ENCODE measurements around the gene VIPR2.

The VIPR2 gene

DNA sequence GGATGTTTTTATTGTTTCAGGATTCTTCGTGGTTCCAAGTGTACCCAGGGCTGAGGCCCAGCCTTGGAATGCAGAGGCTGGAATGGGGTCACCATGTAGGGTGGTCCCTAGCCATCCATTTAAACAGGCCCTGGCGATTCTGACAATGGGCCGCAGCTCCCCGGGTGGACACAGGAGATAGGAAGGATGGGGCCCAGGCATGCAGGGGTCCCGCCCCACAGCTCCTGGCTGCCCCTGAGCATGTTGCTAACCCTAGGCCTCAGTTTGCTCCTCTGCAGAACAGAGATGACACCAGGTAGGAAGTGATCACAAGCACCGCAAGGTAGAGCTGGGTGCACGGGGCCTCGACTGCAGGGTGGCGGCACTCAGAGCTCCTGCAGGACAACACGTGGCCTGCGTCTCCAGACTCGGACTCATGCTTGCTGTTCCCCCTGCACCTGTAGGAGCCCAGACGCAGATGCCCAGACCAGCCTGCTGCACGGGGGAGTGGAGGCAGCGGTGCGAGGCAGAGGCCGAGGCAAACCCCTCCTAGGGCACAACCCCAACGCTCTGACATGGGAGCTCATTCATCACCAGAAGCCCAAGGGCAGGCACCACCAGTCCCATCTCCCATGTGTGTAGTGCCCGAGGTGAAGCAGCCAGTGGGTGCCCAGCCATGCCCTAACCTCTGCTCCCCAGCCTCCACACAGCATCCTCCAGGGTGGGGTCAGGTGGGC, 25.5 kb downstream of the VIPR2 start:
- Histone ChIP-seq H3K9ac (ENCODE audit: low read length) (no peak overlapping the region), H3K9me3 (ENCODE audit: control insufficient read depth, insufficient read depth, low read depth, low read length) (no peaks in the 10 kb centered on the region), H3K4me1 (ENCODE audit: control insufficient read depth, insufficient read depth, low read length) (peaks cover 12% of the 10 kb centered on the region; the same call in 1 of the 2 replicates), H3K27me3 (ENCODE audit: control insufficient read depth, insufficient read depth, low read length) (peaks cover 6% of the 10 kb centered on the region; the same call in 1 of the 2 replicates), H3K27ac (ENCODE audit: low read depth, low read length) (no peak overlapping the region), H3K36me3 (ENCODE audit: control insufficient read depth, insufficient read depth, low read length) (no peaks in the 10 kb centered on the region), H3K4me3 (ENCODE audit: low read depth, low read length) (no peak overlapping the region)

DNA sequence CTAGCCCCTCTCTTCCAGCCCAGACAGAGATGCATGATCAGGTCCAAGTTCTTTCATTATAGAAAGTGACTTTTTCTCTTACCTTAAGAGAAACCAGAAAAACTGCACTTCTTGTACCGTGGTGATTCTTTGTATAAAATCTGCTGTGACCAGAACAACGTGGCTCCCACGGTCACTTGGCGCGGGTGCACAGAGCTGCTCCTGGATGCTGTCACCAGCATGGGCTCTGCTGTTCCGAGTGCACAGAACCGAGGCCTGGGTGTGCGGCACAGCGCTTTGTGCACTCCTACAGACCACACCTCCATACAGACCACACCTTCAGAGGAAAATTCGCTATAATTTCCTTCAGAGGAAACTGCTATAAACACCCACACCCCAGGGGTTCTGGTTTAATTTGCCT, 26.0 kb downstream of the VIPR2 start:
- H3K9ac ChIP-seq (ENCODE audit: low read length): no peak overlapping the region
- peaks cover 6% of the 10 kb centered on the region; the same call in 1 of the 2 replicates for H3K27me3 ChIP-seq (ENCODE audit: control insufficient read depth, insufficient read depth, low read length)
- peaks cover 17% of the 10 kb centered on the region for H3K4me1 ChIP-seq (ENCODE audit: control insufficient read depth, insufficient read depth, low read length)
- H3K4me3 ChIP-seq (ENCODE audit: low read depth, low read length): no peak overlapping the region
- no peaks in the 10 kb centered on the region for H3K36me3 ChIP-seq (ENCODE audit: control insufficient read depth, insufficient read depth, low read length)
- no peak overlapping the region for H3K27ac ChIP-seq (ENCODE audit: low read depth, low read length)
- no peaks in the 10 kb centered on the region for H3K9me3 ChIP-seq (ENCODE audit: control insufficient read depth, insufficient read depth, low read depth, low read length)

DNA sequence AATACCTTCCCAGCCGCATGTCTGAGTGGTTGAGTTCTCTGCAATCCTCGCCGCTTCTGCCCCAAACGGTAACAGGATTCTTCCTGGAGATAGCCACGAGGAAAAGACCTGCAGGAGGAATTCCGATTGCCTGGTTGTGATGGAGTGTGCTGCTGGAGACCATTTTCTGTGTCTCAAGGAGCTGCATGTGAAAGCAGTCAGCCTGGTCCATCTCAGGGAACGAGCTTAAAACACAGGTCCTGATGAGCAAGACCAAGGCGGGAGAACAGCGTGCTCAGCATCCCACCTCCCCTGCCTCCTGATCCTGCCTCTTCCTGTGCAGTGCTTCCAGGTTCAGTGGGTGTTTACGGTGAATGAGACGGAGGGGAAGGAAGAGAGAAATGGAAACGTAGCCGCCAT, 26.5 kb downstream of the VIPR2 start:
- Histone ChIP-seq H3K36me3 (ENCODE audit: control insufficient read depth, insufficient read depth, low read length) (no peaks in the 10 kb centered on the region), H3K9ac (ENCODE audit: low read length) (no peak overlapping the region), H3K27me3 (ENCODE audit: control insufficient read depth, insufficient read depth, low read length) (peaks cover 6% of the 10 kb centered on the region; the same call in 1 of the 2 replicates), H3K4me3 (ENCODE audit: low read depth, low read length) (no peak overlapping the region), H3K9me3 (ENCODE audit: control insufficient read depth, insufficient read depth, low read depth, low read length) (no peaks in the 10 kb centered on the region), H3K4me1 (ENCODE audit: control insufficient read depth, insufficient read depth, low read length) (peaks cover 21% of the 10 kb centered on the region), H3K27ac (ENCODE audit: low read depth, low read length) (no peak overlapping the region)

DNA sequence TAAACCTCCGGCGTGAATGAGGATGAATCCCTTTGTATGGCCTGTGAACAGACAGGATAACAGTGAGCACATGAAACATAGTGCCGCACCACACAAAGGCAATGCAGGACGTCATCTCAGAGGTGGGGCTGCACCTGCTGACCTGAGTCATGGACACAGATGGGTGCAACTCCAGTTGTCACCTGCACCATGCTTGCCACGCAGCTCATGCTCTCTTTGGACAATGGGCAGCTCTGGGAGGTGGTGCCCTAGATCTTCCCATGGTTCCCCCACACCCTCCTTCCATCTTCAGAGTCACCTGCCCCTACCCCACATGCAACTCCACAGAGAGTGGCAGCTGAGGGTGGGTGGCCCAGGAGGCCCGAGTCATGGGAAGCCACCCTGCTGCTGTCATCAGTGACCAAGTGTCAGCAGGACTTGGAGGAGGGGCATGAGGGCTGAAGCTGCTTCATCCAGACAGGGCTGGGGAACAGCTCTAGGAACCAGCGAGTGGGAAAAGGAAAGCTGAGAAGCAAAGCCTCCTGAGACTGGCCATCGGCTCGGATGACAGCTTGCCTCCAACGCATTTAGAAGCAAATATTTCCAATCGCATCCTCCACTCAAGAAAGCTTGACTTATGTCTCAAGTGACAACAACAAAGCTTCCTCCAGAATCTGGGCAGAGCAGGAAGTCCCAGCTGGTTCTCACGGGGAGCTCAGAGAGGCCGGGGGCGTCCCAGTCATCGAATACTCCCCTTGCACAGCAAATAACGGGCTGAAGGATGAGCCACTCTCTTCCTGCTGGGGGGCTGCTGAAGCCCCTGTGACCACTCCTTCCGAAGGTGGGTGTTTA, 27.1 kb downstream of the VIPR2 start:
- Histone ChIP-seq H3K27ac (ENCODE audit: low read depth, low read length) (no peak overlapping the region), H3K36me3 (ENCODE audit: control insufficient read depth, insufficient read depth, low read length) (no peaks in the 10 kb centered on the region), H3K4me1 (ENCODE audit: control insufficient read depth, insufficient read depth, low read length) (peaks cover 27% of the 10 kb centered on the region), H3K27me3 (ENCODE audit: control insufficient read depth, insufficient read depth, low read length) (peaks cover 6% of the 10 kb centered on the region; the same call in 1 of the 2 replicates), H3K9ac (ENCODE audit: low read length) (no peak overlapping the region), H3K9me3 (ENCODE audit: control insufficient read depth, insufficient read depth, low read depth, low read length) (no peaks in the 10 kb centered on the region), H3K4me3 (ENCODE audit: low read depth, low read length) (no peak overlapping the region)

DNA sequence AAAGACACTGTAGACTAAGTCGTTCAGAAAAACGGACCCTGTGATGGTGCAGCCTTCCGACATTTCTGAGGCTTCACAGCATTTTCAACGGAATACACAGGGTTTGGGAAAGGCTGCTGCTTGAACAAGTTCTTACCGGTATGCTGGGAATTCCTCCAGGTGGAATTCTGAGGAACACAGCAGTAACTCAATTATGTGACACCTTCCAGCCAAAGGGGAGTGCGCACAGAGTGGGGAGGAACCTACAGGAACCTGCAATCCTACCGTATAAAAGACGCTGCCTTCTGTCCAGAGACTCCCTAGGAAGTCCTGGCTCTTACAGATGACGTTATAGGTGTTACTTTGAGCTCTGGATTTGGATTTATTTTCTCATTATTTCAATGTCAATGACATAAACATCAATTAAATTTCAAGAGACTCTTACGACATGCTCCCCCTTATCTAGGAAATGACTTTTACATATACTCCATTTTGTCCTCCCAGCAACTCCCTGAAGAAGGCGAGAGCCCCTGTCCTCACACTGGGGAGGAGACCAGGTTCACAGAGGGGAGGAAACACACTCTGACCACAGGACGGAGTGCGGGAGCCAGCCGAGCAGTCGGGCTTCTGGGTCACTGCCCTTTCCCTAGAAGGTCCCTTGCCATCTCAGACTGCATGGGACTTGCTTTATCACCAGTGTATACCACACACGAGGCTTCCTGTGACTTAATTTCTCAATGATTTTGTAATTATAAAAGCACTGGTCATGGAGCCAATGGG, 27.9 kb downstream of the VIPR2 start:
- Histone ChIP-seq H3K27ac (ENCODE audit: low read depth, low read length) (no peak overlapping the region), H3K36me3 (ENCODE audit: control insufficient read depth, insufficient read depth, low read length) (no peaks in the 10 kb centered on the region), H3K9ac (ENCODE audit: low read length) (no peak overlapping the region), H3K4me3 (ENCODE audit: low read depth, low read length) (no peak overlapping the region), H3K27me3 (ENCODE audit: control insufficient read depth, insufficient read depth, low read length) (peaks cover 6% of the 10 kb centered on the region; the same call in 1 of the 2 replicates), H3K9me3 (ENCODE audit: control insufficient read depth, insufficient read depth, low read depth, low read length) (no peaks in the 10 kb centered on the region), H3K4me1 (ENCODE audit: control insufficient read depth, insufficient read depth, low read length) (peaks cover 31% of the 10 kb centered on the region)

DNA sequence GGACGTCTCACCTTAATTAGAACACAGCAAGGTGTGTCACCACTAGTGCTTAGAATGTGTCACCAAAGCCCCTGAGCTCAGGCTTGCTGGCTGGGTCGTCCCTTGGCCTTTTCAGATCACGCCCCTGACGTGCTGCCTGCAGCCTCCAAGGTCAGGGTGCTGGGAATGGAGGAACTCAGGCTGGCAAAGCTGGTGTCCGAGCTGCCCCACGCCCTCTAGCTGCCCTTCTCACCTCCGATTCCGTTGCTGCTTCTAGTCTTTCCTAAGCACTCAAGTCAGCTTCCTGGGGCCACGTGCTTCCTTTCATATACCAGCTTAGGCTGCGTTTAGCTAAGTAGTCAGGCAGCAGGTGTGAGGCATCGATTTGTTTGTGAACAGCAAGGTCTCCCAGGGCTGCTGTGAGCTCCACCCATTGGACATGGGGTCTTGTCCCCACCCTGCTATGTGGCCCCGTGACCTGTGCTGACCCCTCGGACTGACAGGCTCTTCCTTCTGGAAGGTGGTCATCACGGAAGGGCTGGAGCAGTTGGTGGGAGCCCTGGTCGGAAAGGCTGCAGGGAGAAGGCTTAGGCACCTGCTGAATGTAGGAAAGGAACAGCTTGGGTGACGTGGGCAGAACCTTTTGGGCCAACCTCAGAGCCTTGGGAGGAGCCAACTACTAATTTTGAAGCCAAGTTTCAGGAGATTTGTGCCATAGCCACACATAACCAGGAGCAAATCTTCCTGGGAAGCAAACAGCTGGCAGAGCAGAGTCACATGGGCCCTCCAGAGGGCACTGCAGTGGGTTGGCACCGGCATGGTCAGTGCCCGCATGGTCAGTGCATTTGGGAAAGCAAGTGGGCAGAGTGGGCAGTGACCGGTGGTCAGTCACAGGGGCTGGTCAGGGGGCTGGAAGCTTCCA, 28.8 kb downstream of the VIPR2 start:
- peaks cover 31% of the 10 kb centered on the region for H3K4me1 ChIP-seq (ENCODE audit: control insufficient read depth, insufficient read depth, low read length)
- H3K9ac ChIP-seq (ENCODE audit: low read length): no peak overlapping the region
- peaks cover 6% of the 10 kb centered on the region; the same call in 1 of the 2 replicates for H3K27me3 ChIP-seq (ENCODE audit: control insufficient read depth, insufficient read depth, low read length)
- no peaks in the 10 kb centered on the region for H3K36me3 ChIP-seq (ENCODE audit: control insufficient read depth, insufficient read depth, low read length)
- H3K27ac ChIP-seq (ENCODE audit: low read depth, low read length): no peak overlapping the region
- H3K9me3 ChIP-seq (ENCODE audit: control insufficient read depth, insufficient read depth, low read depth, low read length): no peaks in the 10 kb centered on the region
- H3K4me3 ChIP-seq (ENCODE audit: low read depth, low read length): no peak overlapping the region

DNA sequence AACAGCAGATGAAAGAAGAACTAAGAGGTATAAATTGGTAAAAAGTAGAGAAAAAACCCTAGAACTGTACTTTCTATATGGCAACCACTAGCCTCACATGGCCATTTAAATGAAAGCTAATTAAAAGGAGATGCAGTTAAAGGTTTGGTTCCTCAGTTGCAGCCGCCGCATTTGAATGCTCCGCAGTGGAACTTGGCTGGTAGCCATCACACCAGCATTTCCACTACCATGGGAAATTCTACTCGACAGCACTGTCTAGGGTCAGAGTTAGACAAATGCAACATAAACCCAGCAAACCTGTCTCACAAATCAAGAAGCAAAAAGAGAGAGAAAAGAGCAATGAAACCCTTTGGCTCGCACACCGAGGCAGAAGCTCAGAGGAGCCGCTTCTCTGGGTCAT, 29.7 kb downstream of the VIPR2 start:
- H3K4me3 ChIP-seq (ENCODE audit: low read depth, low read length): no peak overlapping the region
- no peaks in the 10 kb centered on the region for H3K36me3 ChIP-seq (ENCODE audit: control insufficient read depth, insufficient read depth, low read length)
- H3K9me3 ChIP-seq (ENCODE audit: control insufficient read depth, insufficient read depth, low read depth, low read length): no peaks in the 10 kb centered on the region
- H3K4me1 ChIP-seq (ENCODE audit: control insufficient read depth, insufficient read depth, low read length): peaks cover 31% of the 10 kb centered on the region
- H3K27me3 ChIP-seq (ENCODE audit: control insufficient read depth, insufficient read depth, low read length): peaks cover 6% of the 10 kb centered on the region; the same call in 1 of the 2 replicates
- H3K9ac ChIP-seq (ENCODE audit: low read length): no peak overlapping the region
- H3K27ac ChIP-seq (ENCODE audit: low read depth, low read length): no peak overlapping the region

DNA sequence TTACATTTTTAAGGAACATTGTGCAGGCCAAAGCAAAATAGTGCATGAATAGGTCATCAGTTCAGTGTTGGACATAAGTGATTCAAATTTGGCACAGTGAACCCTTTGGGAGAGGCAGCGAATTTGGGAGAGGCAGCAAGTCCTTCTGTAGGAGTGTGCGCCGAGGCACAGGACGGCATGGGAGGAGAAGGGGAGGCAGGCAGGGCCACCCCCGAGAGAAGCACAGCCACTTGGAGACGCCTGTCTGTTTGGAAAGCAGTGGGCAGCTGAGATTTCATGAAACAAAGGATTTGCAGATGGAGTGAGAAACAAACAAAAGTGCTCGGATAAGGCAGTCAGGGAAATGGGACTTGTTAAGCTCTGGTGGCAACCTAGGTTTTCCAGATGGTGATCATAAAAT, 30.6 kb downstream of the VIPR2 start:
- H3K27me3 ChIP-seq (ENCODE audit: control insufficient read depth, insufficient read depth, low read length): peaks cover 6% of the 10 kb centered on the region; the same call in 1 of the 2 replicates
- no peak overlapping the region for H3K9ac ChIP-seq (ENCODE audit: low read length)
- H3K4me1 ChIP-seq (ENCODE audit: control insufficient read depth, insufficient read depth, low read length): peaks cover 31% of the 10 kb centered on the region
- H3K9me3 ChIP-seq (ENCODE audit: control insufficient read depth, insufficient read depth, low read depth, low read length): no peaks in the 10 kb centered on the region
- H3K4me3 ChIP-seq (ENCODE audit: low read depth, low read length): no peak overlapping the region
- H3K27ac ChIP-seq (ENCODE audit: low read depth, low read length): no peak overlapping the region
- no peaks in the 10 kb centered on the region for H3K36me3 ChIP-seq (ENCODE audit: control insufficient read depth, insufficient read depth, low read length)

DNA sequence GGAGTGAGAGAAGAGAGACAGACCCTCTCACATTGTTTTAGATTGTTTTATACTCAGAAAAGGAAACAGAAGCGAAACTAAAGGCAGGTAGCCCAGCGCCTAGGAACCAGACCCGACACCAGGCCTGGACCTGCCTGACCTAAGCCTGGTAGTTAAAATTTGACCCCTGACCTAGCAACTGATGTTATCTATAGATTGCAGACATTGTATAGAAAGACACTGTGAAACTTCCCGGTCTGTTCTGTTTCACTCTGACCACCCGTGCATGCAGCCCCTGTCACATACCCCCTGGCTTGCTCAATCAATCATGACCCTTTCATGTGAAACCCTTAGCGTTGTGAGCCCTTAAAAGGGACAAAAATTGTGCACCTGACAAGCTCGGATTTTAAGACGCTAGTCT, 31.6 kb downstream of the VIPR2 start:
- Histone ChIP-seq H3K9me3 (ENCODE audit: control insufficient read depth, insufficient read depth, low read depth, low read length) (no peaks in the 10 kb centered on the region), H3K9ac (ENCODE audit: low read length) (no peak overlapping the region), H3K4me1 (ENCODE audit: control insufficient read depth, insufficient read depth, low read length) (peaks cover 31% of the 10 kb centered on the region), H3K27me3 (ENCODE audit: control insufficient read depth, insufficient read depth, low read length) (peaks cover 6% of the 10 kb centered on the region; the same call in 1 of the 2 replicates), H3K36me3 (ENCODE audit: control insufficient read depth, insufficient read depth, low read length) (no peaks in the 10 kb centered on the region), H3K27ac (ENCODE audit: low read depth, low read length) (no peak overlapping the region), H3K4me3 (ENCODE audit: low read depth, low read length) (no peak overlapping the region)

Data from HUES6 (cell line).